ENCODE measurements around the gene FBXO2.

- TF ChIP-seq RERE (CRISPR knock-in tag; IDR thresholded peaks at IDR 0.05; ENCODE audit: borderline replicate concordance) (no peak), BCL6 (CRISPR knock-in tag; IDR thresholded peaks at IDR 0.05) (no peak), KAT8 (IDR thresholded peaks at IDR 0.05; ENCODE audit: low read depth) (no peak), RBM15 (IDR thresholded peaks at IDR 0.05; ENCODE audit: insufficient read depth, low read length) (no peak)
- TF ChIP-seq, protein P1, sequence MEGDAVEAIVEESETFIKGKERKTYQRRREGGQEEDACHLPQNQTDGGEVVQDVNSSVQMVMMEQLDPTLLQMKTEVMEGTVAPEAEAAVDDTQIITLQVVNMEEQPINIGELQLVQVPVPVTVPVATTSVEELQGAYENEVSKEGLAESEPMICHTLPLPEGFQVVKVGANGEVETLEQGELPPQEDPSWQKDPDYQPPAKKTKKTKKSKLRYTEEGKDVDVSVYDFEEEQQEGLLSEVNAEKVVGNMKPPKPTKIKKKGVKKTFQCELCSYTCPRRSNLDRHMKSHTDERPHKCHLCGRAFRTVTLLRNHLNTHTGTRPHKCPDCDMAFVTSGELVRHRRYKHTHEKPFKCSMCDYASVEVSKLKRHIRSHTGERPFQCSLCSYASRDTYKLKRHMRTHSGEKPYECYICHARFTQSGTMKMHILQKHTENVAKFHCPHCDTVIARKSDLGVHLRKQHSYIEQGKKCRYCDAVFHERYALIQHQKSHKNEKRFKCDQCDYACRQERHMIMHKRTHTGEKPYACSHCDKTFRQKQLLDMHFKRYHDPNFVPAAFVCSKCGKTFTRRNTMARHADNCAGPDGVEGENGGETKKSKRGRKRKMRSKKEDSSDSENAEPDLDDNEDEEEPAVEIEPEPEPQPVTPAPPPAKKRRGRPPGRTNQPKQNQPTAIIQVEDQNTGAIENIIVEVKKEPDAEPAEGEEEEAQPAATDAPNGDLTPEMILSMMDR (IDR thresholded peaks at IDR 0.05 in 2 of 3, conservative IDR thresholded peaks at IDR 0.05 in 1 of 3; ENCODE audit: insufficient read depth in 2 of 3, low read depth in 1 of 3, low read length in 3 of 3): no peak
Measured at GRCh38 chr1:11664336-11665065, 10.3 kb upstream of the FBXO2 start.

Data from K562 (cell line).